H9 (cell line): ENCODE measurements around the gene SNTG2. TPM values are rescaled to one million over a fixed set of nuclear protein-coding genes. Genes with fewer than 3 reads are reported as not detected.

Experiments used
- DNase-seq: peaks from one replicate; pipeline ENCODE4 v3.0.0-alpha.2; 2017
- H2AFZ ChIP-seq: one replicate; pipeline ENCODE4 v1.6.1; 2013; ENCODE audit warnings: mild to moderate bottlenecking, low read length, control low read depth, moderate library complexity
- H2AK5ac ChIP-seq: 2 replicates; pipeline ENCODE4 v1.6.1; 2013; ENCODE audit warnings: low read length, control low read depth, mixed read lengths; ENCODE audit not compliant: insufficient read length
- H2BK120ac ChIP-seq: one replicate; pipeline ENCODE4 v1.6.1; 2013; ENCODE audit warnings: low read depth, mild to moderate bottlenecking, low read length, control low read depth, inconsistent platforms; ENCODE audit not compliant: poor library complexity, severe bottlenecking
- H2BK12ac ChIP-seq: 2 replicates; pipeline ENCODE4 v1.6.1; 2013; ENCODE audit warnings: low read length, control low read depth, mixed read lengths, low read depth; ENCODE audit not compliant: insufficient read length
- H2BK15ac ChIP-seq: 2 replicates; pipeline ENCODE4 v1.6.1; 2013; ENCODE audit warnings: low read depth, low read length, control low read depth
- H2BK20ac ChIP-seq: one replicate; pipeline ENCODE4 v1.6.1; 2013; ENCODE audit warnings: low read depth, mild to moderate bottlenecking, low read length, control low read depth, inconsistent platforms; ENCODE audit not compliant: poor library complexity, severe bottlenecking
- H2BK5ac ChIP-seq: 2 replicates; pipeline ENCODE4 v1.6.1; 2013; ENCODE audit warnings: low read length, control low read depth, mixed read lengths; ENCODE audit not compliant: insufficient read length
- H3K14ac ChIP-seq: 2 replicates; pipeline ENCODE4 v1.6.1; 2013; ENCODE audit warnings: low read length, control low read depth; ENCODE audit not compliant: insufficient read depth
- H3K18ac ChIP-seq: 2 replicates; pipeline ENCODE4 v1.6.1; 2013; ENCODE audit warnings: low read depth, mild to moderate bottlenecking, mixed read lengths, low read length, control low read depth; ENCODE audit not compliant: insufficient read length
- H3K23ac ChIP-seq: 2 replicates; pipeline ENCODE4 v1.6.1; 2013; ENCODE audit warnings: low read length, control low read depth, mixed read lengths, low read depth; ENCODE audit not compliant: insufficient read length
- H3K23me2 ChIP-seq: 2 replicates; pipeline ENCODE4 v1.6.1; 2013; ENCODE audit warnings: low read depth, mild to moderate bottlenecking, mixed read lengths, low read length, control low read depth; ENCODE audit not compliant: insufficient read length, poor library complexity, severe bottlenecking
- H3K27ac ChIP-seq: 2 replicates; pipeline ENCODE4 v1.5.1; 2013; ENCODE audit warnings: low read length, control low read depth, mixed read lengths, low read depth; ENCODE audit not compliant: insufficient read length
- H3K27me3 ChIP-seq: 2 replicates; pipeline ENCODE4 v1.6.1; 2013; ENCODE audit warnings: low read length, control low read depth, inconsistent platforms; ENCODE audit not compliant: insufficient read depth
- H3K4ac ChIP-seq: 2 replicates; pipeline ENCODE4 v1.6.1; 2013; ENCODE audit warnings: low read depth, mild to moderate bottlenecking, control low read depth, inconsistent platforms, low read length, moderate library complexity
- H3K4me1 ChIP-seq: 2 replicates; pipeline ENCODE4 v1.6.1; 2013; ENCODE audit warnings: low read length, control low read depth, inconsistent platforms; ENCODE audit not compliant: insufficient read depth
- H3K4me2 ChIP-seq: 2 replicates; pipeline ENCODE4 v1.6.1; 2013; ENCODE audit warnings: low read length, control low read depth, mixed read lengths; ENCODE audit not compliant: insufficient read length, insufficient read depth
- H3K56ac ChIP-seq: 2 replicates; pipeline ENCODE4 v1.6.1; 2013; ENCODE audit warnings: low read depth, mild to moderate bottlenecking, mixed read lengths, low read length, control low read depth; ENCODE audit not compliant: insufficient read length
- H3K79me1 ChIP-seq: 2 replicates; pipeline ENCODE4 v1.6.1; 2013; ENCODE audit warnings: low read depth, mild to moderate bottlenecking, moderate library complexity, low read length, control low read depth, inconsistent platforms; ENCODE audit not compliant: insufficient read depth, poor library complexity, severe bottlenecking
- H3K79me2 ChIP-seq: 2 replicates; pipeline ENCODE4 v1.6.1; 2013; ENCODE audit warnings: low read length, control low read depth, inconsistent platforms; ENCODE audit not compliant: insufficient read depth
- H3K9ac ChIP-seq: 2 replicates; pipeline ENCODE4 v1.6.1; 2013; ENCODE audit warnings: low read length, control low read depth, mixed read lengths; ENCODE audit not compliant: insufficient read length; ENCODE audit errors: extremely low read depth
- H3K9me3 ChIP-seq: one replicate; pipeline ENCODE4 v1.6.1; 2013; ENCODE audit warnings: low read depth, low read length, inconsistent platforms; ENCODE audit not compliant: control insufficient read depth
- H3T11ph ChIP-seq: one replicate; pipeline ENCODE4 v1.6.1; 2013; ENCODE audit warnings: mild to moderate bottlenecking, low read length, control low read depth, inconsistent platforms
- H4K20me1 ChIP-seq: one replicate; pipeline ENCODE4 v1.6.1; 2013; ENCODE audit not compliant: control insufficient read depth, insufficient read length, insufficient read depth
- H4K5ac ChIP-seq: 2 replicates; pipeline ENCODE4 v1.6.1; 2013; ENCODE audit warnings: low read depth, mild to moderate bottlenecking, mixed read lengths, low read length, control low read depth; ENCODE audit not compliant: insufficient read length
- H4K8ac ChIP-seq: replicated peaks from 2 replicates; pipeline ENCODE4 v1.6.1; 2013; ENCODE audit warnings: low read length, control low read depth, mixed read lengths, low read depth; ENCODE audit not compliant: insufficient read length
- H4K91ac ChIP-seq: 2 replicates; pipeline ENCODE4 v1.6.1; 2013; ENCODE audit warnings: low read depth, mild to moderate bottlenecking, moderate library complexity, mixed read lengths, low read length, control low read depth; ENCODE audit not compliant: insufficient read length
- H3K27ac Mint-ChIP-seq, 3 experiments: 2 replicates in 2 of 3; 3 replicates in 1 of 3; pipeline ENCODE4 v1.8.0; 2020 to 2021; ENCODE audit warnings: mixed read lengths in 3 of 3, mild to moderate bottlenecking in 1 of 3, moderate library complexity in 1 of 3
- H3K27me3 Mint-ChIP-seq: 2 replicates; pipeline ENCODE4 v1.8.0; 2021; ENCODE audit warnings: low read depth, mild to moderate bottlenecking, moderate library complexity, mixed read lengths
- H3K36me3 Mint-ChIP-seq, 3 experiments: 2 replicates in 2 of 3; 3 replicates in 1 of 3; pipeline ENCODE4 v1.8.0; 2020 to 2021; ENCODE audit warnings: low read depth in 3 of 3, mixed read lengths in 3 of 3; ENCODE audit not compliant: insufficient read depth in 1 of 3
- H3K4me1 Mint-ChIP-seq, 2 experiments: 2 replicates each; pipeline ENCODE4 v1.8.0; 2020; ENCODE audit warnings: mixed read lengths in 2 of 2
- H3K4me3 Mint-ChIP-seq, 2 experiments: 2 replicates in 1 of 2; 3 replicates in 1 of 2; pipeline ENCODE4 v1.8.0; 2020 to 2021; ENCODE audit warnings: mild to moderate bottlenecking in 2 of 2, mixed read lengths in 2 of 2, moderate library complexity in 1 of 2
- H3K9me3 Mint-ChIP-seq, 2 experiments: 2 replicates in 1 of 2; 3 replicates in 1 of 2; pipeline ENCODE4 v1.8.0; 2020; ENCODE audit warnings: mild to moderate bottlenecking in 2 of 2, mixed read lengths in 2 of 2, moderate library complexity in 1 of 2
- CTCF ChIP-seq: fragments of 200-600 bp; sonication (generic); conservative IDR thresholded peaks from 3 replicates; pipeline ENCODE4 v1.8.0; 2021; ENCODE audit warnings: antibody characterized with exemption, mild to moderate bottlenecking
- WGBS: extraction: QIAGEN DNeasy Blood & Tissue Kit; methylation state at CpG from one replicate; pipeline ENCODE4 v1.1.7; 2013; ENCODE audit warnings: missing lambda C conversion rate, low lambda C conversion rate, mixed read lengths; ENCODE audit not compliant: insufficient read length; ENCODE audit errors: extremely low coverage; 5-methylcytosine and 5-hydroxymethylcytosine counted together
- total RNA-seq: library from RNA; stranded (reverse); gene quantifications from 2 replicates; pipeline ENCODE4 v1.2.1, GENCODE V29; 2021

SNTG2 gene
- total RNA-seq, 1 experiment from 2014 or later, result 13.2 TPM

- Histone ChIP-seq H3K27me3 (no peaks in the 10 kb centered on the region), H3K27ac (no peak overlapping the region), H3K56ac (no peak overlapping the region), H4K5ac (no peak overlapping the region), H4K8ac (no peak overlapping the region), H3K14ac (no peak overlapping the region; the same call in 1 of the 2 replicates), H2BK15ac (no peak overlapping the region), H3K79me1 (peaks cover 5% of the 10 kb centered on the region), H2AK5ac (no peak overlapping the region), H3K9me3 (no peaks in the 10 kb centered on the region), H2BK12ac (no peak overlapping the region), H3K9ac (no peak overlapping the region), H3K18ac (peak overlapping the region; percentile 44), H2AFZ (no peak overlapping the region), H3K23ac (no peak overlapping the region), H3K4me2 (peak overlapping the region; percentile 53), H4K20me1 (no peaks in the 10 kb centered on the region), H3K23me2 (peaks cover 15% of the 10 kb centered on the region), H3K4me1 (peaks cover 8% of the 10 kb centered on the region), H4K91ac (no peak overlapping the region), H3T11ph (no peak overlapping the region), H2BK120ac (no peak overlapping the region), H3K79me2 (peaks cover 2% of the 10 kb centered on the region; the same call in 1 of the 2 replicates), H2BK20ac (no peak overlapping the region), H3K4ac (no peak overlapping the region), H2BK5ac (no peak overlapping the region)
- no CpG with 5 or more reads among the region's 34 CpGs for WGBS
- no peaks in the 10 kb centered on the region; a peak in 1 of 5 replicates for H3K9me3 Mint-ChIP-seq
- H3K36me3 Mint-ChIP-seq, result peaks cover 0 to 3% (median 0%) of the 10 kb centered on the region in 3 experiments; a peak in 2 of 7 replicates
- no peak for TF ChIP-seq CTCF
- H3K4me3 Mint-ChIP-seq, result peak overlapping the region; percentile 74 to 87
- peaks cover 56 to 64% of the 10 kb centered on the region in 2 experiments for H3K4me1 Mint-ChIP-seq
- H3K27ac Mint-ChIP-seq, result peak overlapping the region in 1 of 3 experiments; percentile 92; a peak in 2 of 7 replicates
- peaks cover 11% of the 10 kb centered on the region for H3K27me3 Mint-ChIP-seq
- no peak for DNase-seq
These were observed 766 bp downstream of the SNTG2 start for GRCh38 chr2:951224-952006.
